GM23338 (cell line): Measurements from ENCODE around the gene CSGALNACT2. TPM values are rescaled to one million over a fixed set of nuclear protein-coding genes. Genes with fewer than 3 reads are reported as not detected.

Experiments used
- ATAC-seq: fragments of 200-7000 bp; cut with Tn5 transposase; 3 replicates; pipeline ENCODE4 v1.9.1; 2020
- DNase-seq: peaks from one replicate; pipeline ENCODE4 v3.0.0-alpha.2; 2015; ENCODE audit warnings: low spot score
- H2AFZ ChIP-seq: fragments of 200-600 bp; sonication (generic); 2 replicates; pipeline ENCODE4 v1.8.0; 2016; ENCODE audit warnings: antibody characterized with exemption, mild to moderate bottlenecking, moderate library complexity
- H3F3A ChIP-seq: fragments of 200-600 bp; sonication (generic); replicated peaks from 2 replicates; pipeline ENCODE4 v1.8.0; 2017; ENCODE audit warnings: antibody characterized with exemption, mixed run types, low read depth
- H3K27ac ChIP-seq: fragments of 200-600 bp; sonication (generic); 2 replicates; pipeline ENCODE4 v1.6.1; 2016; ENCODE audit warnings: low read depth
- H3K27me3 ChIP-seq: fragments of 200-600 bp; sonication (generic); 2 replicates; pipeline ENCODE4 v1.8.0; 2016; ENCODE audit warnings: mild to moderate bottlenecking, mixed run types, moderate library complexity; ENCODE audit not compliant: insufficient read depth
- H3K36me3 ChIP-seq: fragments of 200-600 bp; sonication (generic); 2 replicates; pipeline ENCODE4 v1.8.0; 2016; ENCODE audit warnings: mild to moderate bottlenecking; ENCODE audit not compliant: insufficient read depth
- H3K4me1 ChIP-seq: fragments of 200-600 bp; sonication (generic); 2 replicates; pipeline ENCODE4 v1.8.0; 2016; ENCODE audit warnings: mild to moderate bottlenecking, moderate library complexity; ENCODE audit not compliant: insufficient read depth
- H3K4me2 ChIP-seq: fragments of 200-600 bp; sonication (generic); 2 replicates; pipeline ENCODE4 v1.7.1; 2017; ENCODE audit warnings: mixed run types
- H3K4me3 ChIP-seq: fragments of 200-600 bp; sonication (generic); 2 replicates; pipeline ENCODE4 v1.6.1; 2016; ENCODE audit warnings: mixed run types
- H3K79me2 ChIP-seq: fragments of 200-600 bp; sonication (generic); replicated peaks from 2 replicates; pipeline ENCODE4 v1.8.0; 2017; ENCODE audit warnings: mild to moderate bottlenecking; ENCODE audit not compliant: insufficient read depth
- H3K9me2 ChIP-seq: fragments of 200-600 bp; sonication (generic); 2 replicates; pipeline ENCODE4 v1.8.0; 2017; ENCODE audit not compliant: insufficient read depth
- H4K20me1 ChIP-seq: fragments of 200-600 bp; sonication (generic); replicated peaks from 2 replicates; pipeline ENCODE4 v1.8.0; 2017; ENCODE audit warnings: mild to moderate bottlenecking; ENCODE audit not compliant: insufficient read depth
- H3K27ac Mint-ChIP-seq: 2 replicates; pipeline ENCODE4 v1.8.0; 2020; ENCODE audit warnings: inconsistent platforms, mild to moderate bottlenecking, moderate library complexity, mixed read lengths
- H3K27me3 Mint-ChIP-seq: 3 replicates; pipeline ENCODE4 v1.8.0; 2022; ENCODE audit warnings: low read depth, mild to moderate bottlenecking, moderate library complexity, mixed read lengths, inconsistent platforms; ENCODE audit not compliant: insufficient read depth, poor library complexity
- H3K36me3 Mint-ChIP-seq: 3 replicates; pipeline ENCODE4 v1.8.0; 2021; ENCODE audit warnings: low read depth, mild to moderate bottlenecking, inconsistent platforms, moderate library complexity, mixed read lengths
- H3K4me1 Mint-ChIP-seq: 3 replicates; pipeline ENCODE4 v1.8.0; 2020; ENCODE audit warnings: mild to moderate bottlenecking, inconsistent platforms, mixed read lengths
- H3K4me3 Mint-ChIP-seq: 3 replicates; pipeline ENCODE4 v1.8.0; 2021; ENCODE audit warnings: moderate library complexity, mild to moderate bottlenecking, inconsistent platforms, mixed read lengths
- H3K9me3 Mint-ChIP-seq: 3 replicates; pipeline ENCODE4 v1.8.0; 2020; ENCODE audit warnings: moderate library complexity, mild to moderate bottlenecking, inconsistent platforms, mixed read lengths
- POLR2AphosphoS5 ChIP-seq: IDR thresholded peaks from 2 replicates; pipeline ENCODE4 v1.6.1; 2016; ENCODE audit warnings: antibody characterized with exemption, low read depth
- ZNF114 ChIP-seq: fragments of 250-450 bp; sonication (Bioruptor Pico); IDR thresholded peaks from 2 replicates; pipeline ENCODE4 v1.5.0; 2020; ENCODE audit warnings: mild to moderate bottlenecking, moderate library complexity
- polyA plus RNA-seq: library from polyadenylated mRNA; unstranded; fragments of >200 nt; fragmentation: Nextera tagmentation; extraction: Ambion mirVana; gene quantifications from 2 replicates; pipeline ENCODE4 v1.2.1, GENCODE V29; 2016
- total RNA-seq: library from RNA; depleted of rRNA; stranded (reverse); fragments of >200 nt; shearing (Covaris generic); gene quantifications from 2 replicates; pipeline ENCODE4 v1.2.3, GENCODE V29; 2014
- TF ChIP-seq, protein P1 (sequence below): fragments of 250-450 bp; sonication (Bioruptor Pico); IDR thresholded peaks from 2 replicates; pipeline ENCODE4 v1.5.0; 2020; ENCODE audit warnings: mild to moderate bottlenecking, moderate library complexity
- TF ChIP-seq, protein P2 (sequence below): IDR thresholded peaks from 2 replicates; pipeline ENCODE4 v1.6.1; 2016; ENCODE audit warnings: antibody characterized with exemption
- TF ChIP-seq, protein P3 (sequence below), 2 experiments: fragments of 200-600 bp in 1 of 2; sonication (generic) in 1 of 2; conservative IDR thresholded peaks; 2 replicates each; pipeline versions ENCODE4 v1.5.1 to v1.6.1; 2016 to 2017; ENCODE audit warnings: antibody characterized with exemption in 2 of 2, low read depth in 2 of 2, mild to moderate bottlenecking in 2 of 2, moderate library complexity in 1 of 2

CSGALNACT2 gene
- total and polyA plus RNA-seq, 2 experiments from 2014 or later: 3.0 to 4.6 TPM

DNA sequence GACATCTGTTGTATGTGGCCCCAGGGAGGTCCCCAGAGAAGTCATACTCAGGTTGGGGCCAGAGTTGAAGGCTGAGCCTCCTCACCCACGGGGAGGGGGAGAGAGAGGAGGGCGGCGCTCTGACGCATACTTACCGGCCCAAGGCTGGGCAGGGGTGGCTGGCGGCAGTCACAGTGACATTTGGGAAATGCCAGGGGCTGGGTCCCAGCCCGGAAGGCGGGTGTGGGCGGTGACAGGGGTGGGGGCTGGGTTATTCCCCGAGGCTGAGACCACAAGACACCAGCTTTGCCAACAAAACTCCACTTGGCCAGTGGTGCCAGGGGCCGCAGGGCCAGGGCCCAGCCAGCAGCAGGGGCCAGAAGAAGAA, 87.5 kb downstream of the CSGALNACT2 start (continued):
- TF ChIP-seq, protein P1, sequence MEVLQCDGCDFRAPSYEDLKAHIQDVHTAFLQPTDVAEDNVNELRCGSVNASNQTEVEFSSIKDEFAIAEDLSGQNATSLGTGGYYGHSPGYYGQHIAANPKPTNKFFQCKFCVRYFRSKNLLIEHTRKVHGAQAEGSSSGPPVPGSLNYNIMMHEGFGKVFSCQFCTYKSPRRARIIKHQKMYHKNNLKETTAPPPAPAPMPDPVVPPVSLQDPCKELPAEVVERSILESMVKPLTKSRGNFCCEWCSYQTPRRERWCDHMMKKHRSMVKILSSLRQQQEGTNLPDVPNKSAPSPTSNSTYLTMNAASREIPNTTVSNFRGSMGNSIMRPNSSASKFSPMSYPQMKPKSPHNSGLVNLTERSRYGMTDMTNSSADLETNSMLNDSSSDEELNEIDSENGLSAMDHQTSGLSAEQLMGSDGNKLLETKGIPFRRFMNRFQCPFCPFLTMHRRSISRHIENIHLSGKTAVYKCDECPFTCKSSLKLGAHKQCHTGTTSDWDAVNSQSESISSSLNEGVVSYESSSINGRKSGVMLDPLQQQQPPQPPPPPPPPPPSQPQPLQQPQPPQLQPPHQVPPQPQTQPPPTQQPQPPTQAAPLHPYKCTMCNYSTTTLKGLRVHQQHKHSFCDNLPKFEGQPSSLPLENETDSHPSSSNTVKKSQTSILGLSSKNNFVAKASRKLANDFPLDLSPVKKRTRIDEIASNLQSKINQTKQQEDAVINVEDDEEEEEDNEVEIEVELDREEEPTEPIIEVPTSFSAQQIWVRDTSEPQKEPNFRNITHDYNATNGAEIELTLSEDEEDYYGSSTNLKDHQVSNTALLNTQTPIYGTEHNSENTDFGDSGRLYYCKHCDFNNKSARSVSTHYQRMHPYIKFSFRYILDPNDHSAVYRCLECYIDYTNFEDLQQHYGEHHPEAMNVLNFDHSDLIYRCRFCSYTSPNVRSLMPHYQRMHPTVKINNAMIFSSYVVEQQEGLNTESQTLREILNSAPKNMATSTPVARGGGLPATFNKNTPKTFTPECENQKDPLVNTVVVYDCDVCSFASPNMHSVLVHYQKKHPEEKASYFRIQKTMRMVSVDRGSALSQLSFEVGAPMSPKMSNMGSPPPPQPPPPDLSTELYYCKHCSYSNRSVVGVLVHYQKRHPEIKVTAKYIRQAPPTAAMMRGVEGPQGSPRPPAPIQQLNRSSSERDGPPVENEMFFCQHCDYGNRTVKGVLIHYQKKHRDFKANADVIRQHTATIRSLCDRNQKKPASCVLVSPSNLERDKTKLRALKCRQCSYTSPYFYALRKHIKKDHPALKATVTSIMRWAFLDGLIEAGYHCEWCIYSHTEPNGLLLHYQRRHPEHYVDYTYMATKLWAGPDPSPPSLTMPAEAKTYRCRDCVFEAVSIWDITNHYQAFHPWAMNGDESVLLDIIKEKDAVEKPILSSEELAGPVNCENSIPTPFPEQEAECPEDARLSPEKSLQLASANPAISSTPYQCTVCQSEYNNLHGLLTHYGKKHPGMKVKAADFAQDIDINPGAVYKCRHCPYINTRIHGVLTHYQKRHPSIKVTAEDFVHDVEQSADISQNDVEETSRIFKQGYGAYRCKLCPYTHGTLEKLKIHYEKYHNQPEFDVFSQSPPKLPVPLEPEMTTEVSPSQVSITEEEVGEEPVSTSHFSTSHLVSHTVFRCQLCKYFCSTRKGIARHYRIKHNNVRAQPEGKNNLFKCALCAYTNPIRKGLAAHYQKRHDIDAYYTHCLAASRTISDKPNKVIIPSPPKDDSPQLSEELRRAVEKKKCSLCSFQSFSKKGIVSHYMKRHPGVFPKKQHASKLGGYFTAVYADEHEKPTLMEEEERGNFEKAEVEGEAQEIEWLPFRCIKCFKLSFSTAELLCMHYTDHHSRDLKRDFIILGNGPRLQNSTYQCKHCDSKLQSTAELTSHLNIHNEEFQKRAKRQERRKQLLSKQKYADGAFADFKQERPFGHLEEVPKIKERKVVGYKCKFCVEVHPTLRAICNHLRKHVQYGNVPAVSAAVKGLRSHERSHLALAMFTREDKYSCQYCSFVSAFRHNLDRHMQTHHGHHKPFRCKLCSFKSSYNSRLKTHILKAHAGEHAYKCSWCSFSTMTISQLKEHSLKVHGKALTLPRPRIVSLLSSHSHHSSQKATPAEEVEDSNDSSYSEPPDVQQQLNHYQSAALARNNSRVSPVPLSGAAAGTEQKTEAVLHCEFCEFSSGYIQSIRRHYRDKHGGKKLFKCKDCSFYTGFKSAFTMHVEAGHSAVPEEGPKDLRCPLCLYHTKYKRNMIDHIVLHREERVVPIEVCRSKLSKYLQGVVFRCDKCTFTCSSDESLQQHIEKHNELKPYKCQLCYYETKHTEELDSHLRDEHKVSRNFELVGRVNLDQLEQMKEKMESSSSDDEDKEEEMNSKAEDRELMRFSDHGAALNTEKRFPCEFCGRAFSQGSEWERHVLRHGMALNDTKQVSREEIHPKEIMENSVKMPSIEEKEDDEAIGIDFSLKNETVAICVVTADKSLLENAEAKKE (CRISPR knock-in tag): no peak
- TF ChIP-seq POLR2AphosphoS5: no peak
- no peak for TF ChIP-seq ZNF114 (CRISPR knock-in tag)
- TF ChIP-seq, protein P2, sequence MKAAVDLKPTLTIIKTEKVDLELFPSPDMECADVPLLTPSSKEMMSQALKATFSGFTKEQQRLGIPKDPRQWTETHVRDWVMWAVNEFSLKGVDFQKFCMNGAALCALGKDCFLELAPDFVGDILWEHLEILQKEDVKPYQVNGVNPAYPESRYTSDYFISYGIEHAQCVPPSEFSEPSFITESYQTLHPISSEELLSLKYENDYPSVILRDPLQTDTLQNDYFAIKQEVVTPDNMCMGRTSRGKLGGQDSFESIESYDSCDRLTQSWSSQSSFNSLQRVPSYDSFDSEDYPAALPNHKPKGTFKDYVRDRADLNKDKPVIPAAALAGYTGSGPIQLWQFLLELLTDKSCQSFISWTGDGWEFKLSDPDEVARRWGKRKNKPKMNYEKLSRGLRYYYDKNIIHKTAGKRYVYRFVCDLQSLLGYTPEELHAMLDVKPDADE: no peak

DNA sequence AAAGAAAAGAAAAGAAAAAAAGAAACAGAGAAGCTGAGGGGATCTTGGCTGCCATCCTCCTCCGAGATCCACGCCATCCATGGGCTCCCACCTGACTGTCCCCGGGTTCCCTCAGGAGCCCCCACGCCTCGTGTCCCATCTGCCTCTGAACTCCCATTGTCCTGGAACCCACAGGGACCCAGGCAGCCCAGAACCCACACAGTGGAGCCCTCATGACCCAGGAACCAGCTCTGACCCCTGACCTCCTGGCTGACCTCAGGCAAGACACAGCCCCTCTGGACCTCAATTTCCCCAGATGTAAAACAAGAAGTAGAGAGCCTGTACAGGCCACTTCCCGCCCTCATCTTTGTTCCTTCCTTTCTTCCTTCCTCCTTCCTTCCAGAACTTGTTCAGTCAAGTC, 88.2 kb downstream of the CSGALNACT2 start:
- no peak overlapping the region; the same call in 2 of the 3 replicates for H3K4me3 Mint-ChIP-seq
- no peak for DNase-seq

More for the DNA sequence above, 88.2 kb downstream of the CSGALNACT2 start:
- no peak for ATAC-seq
- Histone ChIP-seq H3K4me3 (no peak overlapping the region), H4K20me1 (no peaks in the 10 kb centered on the region; the same call in 1 of the 2 replicates), H3K79me2 (no peaks in the 10 kb centered on the region), H3K36me3 (no peaks in the 10 kb centered on the region), H2AFZ (no peak overlapping the region), H3F3A (no peaks in the 10 kb centered on the region), H3K27ac (no peak overlapping the region), H3K9me2 (no peaks in the 10 kb centered on the region), H3K27me3 (peaks cover 38% of the 10 kb centered on the region), H3K4me2 (no peak overlapping the region), H3K4me1 (0 out of 2 replicates have a peak, but pooled peaks cover 6% of the 10 kb centered on the region)
- Mint-ChIP-seq H3K9me3 (no peaks in the 10 kb centered on the region), H3K27ac (no peak overlapping the region), H3K36me3 (no peaks in the 10 kb centered on the region; the same call in 2 of the 3 replicates), H3K27me3 (peaks cover 36% of the 10 kb centered on the region), H3K4me1 (peaks cover 13% of the 10 kb centered on the region)
- TF ChIP-seq POLR2AphosphoS5: no peak
- TF ChIP-seq, protein P3, sequence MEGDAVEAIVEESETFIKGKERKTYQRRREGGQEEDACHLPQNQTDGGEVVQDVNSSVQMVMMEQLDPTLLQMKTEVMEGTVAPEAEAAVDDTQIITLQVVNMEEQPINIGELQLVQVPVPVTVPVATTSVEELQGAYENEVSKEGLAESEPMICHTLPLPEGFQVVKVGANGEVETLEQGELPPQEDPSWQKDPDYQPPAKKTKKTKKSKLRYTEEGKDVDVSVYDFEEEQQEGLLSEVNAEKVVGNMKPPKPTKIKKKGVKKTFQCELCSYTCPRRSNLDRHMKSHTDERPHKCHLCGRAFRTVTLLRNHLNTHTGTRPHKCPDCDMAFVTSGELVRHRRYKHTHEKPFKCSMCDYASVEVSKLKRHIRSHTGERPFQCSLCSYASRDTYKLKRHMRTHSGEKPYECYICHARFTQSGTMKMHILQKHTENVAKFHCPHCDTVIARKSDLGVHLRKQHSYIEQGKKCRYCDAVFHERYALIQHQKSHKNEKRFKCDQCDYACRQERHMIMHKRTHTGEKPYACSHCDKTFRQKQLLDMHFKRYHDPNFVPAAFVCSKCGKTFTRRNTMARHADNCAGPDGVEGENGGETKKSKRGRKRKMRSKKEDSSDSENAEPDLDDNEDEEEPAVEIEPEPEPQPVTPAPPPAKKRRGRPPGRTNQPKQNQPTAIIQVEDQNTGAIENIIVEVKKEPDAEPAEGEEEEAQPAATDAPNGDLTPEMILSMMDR (conservative IDR thresholded peaks at IDR 0.05; ENCODE audit: low read depth in 2 of 2): no peak
